GM12878 (cell line): Measurements from ENCODE around the gene ATP5PD. TPM values are rescaled to one million over a fixed set of nuclear protein-coding genes. Genes with fewer than 3 reads are reported as not detected.

Source experiments
- ATAC-seq: fragments of 200-7000 bp; cut with Tn5 transposase; 3 replicates; pipeline ENCODE4 v1.9.1; 2020; ENCODE audit warnings: mild to moderate bottlenecking, moderate library complexity
- BruUV-seq: library from RNA; stranded (reverse); fragments of 400-500 nt; replicated peaks from 2 replicates; lab custom pipeline; 2021; lab: Mats Ljungman, UMichigan
- CTCF ChIA-PET: fragments of 300-600 bp; sonication (Branson Sonifier 250); formaldehyde crosslinking; extraction: SDS; loops from one replicate; lab custom pipeline; 2021; ENCODE audit warnings: inconsistent platforms; lab: Yijun Ruan, JAX
- POLR2A ChIA-PET: fragments of 350-600 bp; formaldehyde crosslinking; extraction: SDS; loops from one replicate; lab custom pipeline; 2021; ENCODE audit warnings: inconsistent platforms; lab: Charles Lee
- RAD21 ChIA-PET: fragments of 300-600 bp; sonication (Branson Sonifier 250); formaldehyde crosslinking; loops from one replicate; lab custom pipeline; 2023; ENCODE audit warnings: antibody characterized with exemption; ENCODE audit not compliant: unreplicated experiment; lab: Charles Lee
- SMC1A ChIA-PET: fragments of 300-600 bp; sonication (Branson Sonifier 250); formaldehyde crosslinking; loops from one replicate; lab custom pipeline; 2023; ENCODE audit not compliant: unreplicated experiment, uncharacterized antibody; lab: Charles Lee
- DNase-seq: peaks from one replicate; pipeline ENCODE4 v3.0.0-alpha.2; 2011; ENCODE audit warnings: low read depth, low spot score
- FAIRE-seq: peaks from 3 replicates; lab custom pipeline; 2011; peaks lifted over from hg19 to GRCh38; lab: Jason Lieb, UNC
- H2AFZ ChIP-seq: 2 replicates; pipeline ENCODE4 v1.6.0; 2011; ENCODE audit warnings: low read depth, low read length, control low read depth; ENCODE audit not compliant: control insufficient read depth
- H3K27ac ChIP-seq: 2 replicates; pipeline ENCODE4 v1.5.1; 2011; ENCODE audit warnings: control low read depth; ENCODE audit not compliant: control insufficient read depth, insufficient read depth
- H3K27me3 ChIP-seq, 2 experiments: replicated peaks in 1 of 2; 2 replicates each; pipeline versions ENCODE4 v1.6.0 to v1.6.1; 2011; ENCODE audit warnings: low read length in 1 of 2; ENCODE audit not compliant: control insufficient read depth in 2 of 2, insufficient read depth in 2 of 2
- H3K36me3 ChIP-seq, 2 experiments: 2 replicates each; pipeline ENCODE4 v1.5.1; 2011; ENCODE audit warnings: low read length in 1 of 2; ENCODE audit not compliant: control insufficient read depth in 2 of 2, insufficient read depth in 2 of 2
- H3K4me1 ChIP-seq: 2 replicates; pipeline ENCODE4 v1.6.1; 2011; ENCODE audit warnings: mild to moderate bottlenecking, low read length, moderate library complexity, mixed read lengths; ENCODE audit not compliant: control insufficient read depth, insufficient read depth
- H3K4me2 ChIP-seq: 2 replicates; pipeline ENCODE4 v1.6.0; 2011; ENCODE audit warnings: control low read depth; ENCODE audit not compliant: control insufficient read depth, insufficient read depth
- H3K4me3 ChIP-seq: fragments of 200-600 bp; sonication (generic); 2 replicates; pipeline ENCODE4 v1.5.1; 2016
- H3K79me2 ChIP-seq: 2 replicates; pipeline ENCODE4 v1.6.0; 2011; ENCODE audit warnings: low read length; ENCODE audit not compliant: control insufficient read depth, insufficient read depth
- H3K9ac ChIP-seq: 2 replicates; pipeline ENCODE4 v1.8.0; 2011; ENCODE audit warnings: low read length, control low read depth, mixed read lengths; ENCODE audit not compliant: control insufficient read depth, insufficient read depth
- H3K9me3 ChIP-seq: replicated peaks from 3 replicates; pipeline ENCODE4 v1.5.1; 2011; ENCODE audit warnings: mild to moderate bottlenecking, low read length; ENCODE audit not compliant: control insufficient read depth, insufficient read depth
- H4K20me1 ChIP-seq: 2 replicates; pipeline ENCODE4 v1.6.0; 2011; ENCODE audit not compliant: control insufficient read depth, insufficient read depth
- ATF7 ChIP-seq: fragments of 450-650 bp; IDR thresholded peaks from 2 replicates; pipeline ENCODE4 v1.6.1; 2016; ENCODE audit warnings: low read depth, mild to moderate bottlenecking
- BRCA1 ChIP-seq: IDR thresholded peaks from 2 replicates; pipeline ENCODE4 v1.6.1; 2011; ENCODE audit warnings: low read depth, low read length, improper control_type of control experiment
- GABPA ChIP-seq: IDR thresholded peaks from 2 replicates; pipeline ENCODE4 v1.6.1; 2014; ENCODE audit warnings: antibody characterized with exemption, low read depth, mild to moderate bottlenecking, inconsistent platforms
- NFIC ChIP-seq: IDR thresholded peaks from 2 replicates; pipeline ENCODE4 v1.6.1; 2012; ENCODE audit warnings: low read depth, mild to moderate bottlenecking, inconsistent platforms, low read length, moderate library complexity
- NFYA ChIP-seq: IDR thresholded peaks from 2 replicates; pipeline ENCODE4 v1.6.1; 2011; ENCODE audit warnings: low read depth, mild to moderate bottlenecking, low read length, improper control_type of control experiment, borderline replicate concordance
- RELA ChIP-seq: fragments of 450-650 bp; IDR thresholded peaks from 2 replicates; pipeline ENCODE4 v1.8.0; 2014; ENCODE audit warnings: borderline replicate concordance; ENCODE audit not compliant: partially characterized antibody
- SIN3A ChIP-seq: IDR thresholded peaks from 2 replicates; pipeline ENCODE4 v1.6.1; 2012; ENCODE audit warnings: low read depth, low read length, improper control_type of control experiment
- TARDBP ChIP-seq: IDR thresholded peaks from 2 replicates; pipeline ENCODE4 v1.6.1; 2016; ENCODE audit warnings: borderline replicate concordance
- WGBS: methylation state at CpG from one replicate; pipeline ENCODE4 v1.1.6; 2016; ENCODE audit warnings: low lambda C conversion rate; ENCODE audit not compliant: insufficient replicate concordance, insufficient coverage; ENCODE audit errors: missing lambda C conversion rate; 5-methylcytosine and 5-hydroxymethylcytosine counted together
- in situ Hi-C: fragments of 300-500 bp; cut with MboI; formaldehyde crosslinking; loops from 9 replicates; pipeline ENCODE4 v1.14.3; 2018; ENCODE audit warnings: mixed read lengths
- intact Hi-C: fragments of 100-400 bp; cut with micrococcal nuclease; formaldehyde crosslinking; loops from one replicate; pipeline ENCODE4 v1.14.2; 2022; ENCODE audit not compliant: unreplicated experiment
- polyA plus RNA-seq, 11 experiments: library from polyadenylated mRNA; depleted of rRNA in 4 of 11; unstranded in 6 of 11; stranded (reverse) in 5 of 11; fragments of >200 nt; fragmentation: Nextera tagmentation in 4 of 11; fragmentation: Illumina TruSeq in 1 of 11; extraction: Ambion mirVana in 4 of 11; extraction: Trizol in 1 of 11; gene quantifications; 1 replicate in 1 of 11; 2 replicates in 10 of 11; pipeline versions ENCODE4 v1.2.1 to v1.2.3, GENCODE V29; 2011 to 2016; ENCODE audit warnings: inconsistent platforms in 2 of 11, missing spikeins in 2 of 11, low read depth in 1 of 11
- total RNA-seq, 4 experiments: library from RNA; depleted of rRNA in 3 of 4; stranded (reverse); fragments of >200 nt in 3 of 4; fragmentation: Illumina TruSeq in 1 of 4; extraction: Trizol in 1 of 4; gene quantifications; 2 replicates each; pipeline versions ENCODE4 v1.2.1 to v1.2.3, GENCODE V29; 2013 to 2021
- TF ChIP-seq, protein P1 (sequence below): fragments of 450-650 bp; IDR thresholded peaks from 2 replicates; pipeline ENCODE4 v1.6.1; 2017; ENCODE audit warnings: mild to moderate bottlenecking, low read depth, inconsistent platforms; ENCODE audit not compliant: poor library complexity, severe bottlenecking

Gene ATP5PD
- total and polyA plus RNA-seq, 10 of the 15 experiments (the other 5 are each of a cell fraction or from before 2014, with no cell fraction given): 172 to 772 (median 321) TPM

GRCh38 chr17:75001915-75002843, 44.6 kb downstream of the ATP5PD start:
- BruUV-seq: no TSS peak
- TF ChIP-seq NFYA: no peak
- TF ChIP-seq GABPA: no peak
- no peak for TF ChIP-seq TARDBP
- no peak for TF ChIP-seq ATF7
- TF ChIP-seq NFIC: no peak
- no peak for TF ChIP-seq RELA
- TF ChIP-seq, protein P1, sequence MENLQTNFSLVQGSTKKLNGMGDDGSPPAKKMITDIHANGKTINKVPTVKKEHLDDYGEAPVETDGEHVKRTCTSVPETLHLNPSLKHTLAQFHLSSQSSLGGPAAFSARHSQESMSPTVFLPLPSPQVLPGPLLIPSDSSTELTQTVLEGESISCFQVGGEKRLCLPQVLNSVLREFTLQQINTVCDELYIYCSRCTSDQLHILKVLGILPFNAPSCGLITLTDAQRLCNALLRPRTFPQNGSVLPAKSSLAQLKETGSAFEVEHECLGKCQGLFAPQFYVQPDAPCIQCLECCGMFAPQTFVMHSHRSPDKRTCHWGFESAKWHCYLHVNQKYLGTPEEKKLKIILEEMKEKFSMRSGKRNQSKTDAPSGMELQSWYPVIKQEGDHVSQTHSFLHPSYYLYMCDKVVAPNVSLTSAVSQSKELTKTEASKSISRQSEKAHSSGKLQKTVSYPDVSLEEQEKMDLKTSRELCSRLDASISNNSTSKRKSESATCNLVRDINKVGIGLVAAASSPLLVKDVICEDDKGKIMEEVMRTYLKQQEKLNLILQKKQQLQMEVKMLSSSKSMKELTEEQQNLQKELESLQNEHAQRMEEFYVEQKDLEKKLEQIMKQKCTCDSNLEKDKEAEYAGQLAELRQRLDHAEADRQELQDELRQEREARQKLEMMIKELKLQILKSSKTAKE: no peak
- TF ChIP-seq BRCA1: no peak
- no peak for TF ChIP-seq SIN3A
- CTCF ChIA-PET: interaction anchor here (1.2 to 3.4 kb wide), 2 partner anchors 10 to 40 kb away, joined by 4 to 11 read pairs; partner anchors contain the start of gene MRPL58
- Histone ChIP-seq H3K4me1 (no peaks in the 10 kb centered on the region), H3K79me2 (no peaks in the 10 kb centered on the region), H3K36me3 (no peaks in the 10 kb centered on the region), H3K9ac (no peak overlapping the region), H3K27ac (no peak overlapping the region), H3K4me3 (no peak overlapping the region), H3K9me3 (no peaks in the 10 kb centered on the region), H4K20me1 (no peaks in the 10 kb centered on the region), H3K4me2 (no peak overlapping the region), H2AFZ (no peak overlapping the region), H3K27me3 (no peaks in the 10 kb centered on the region)
- DNase-seq (no peak), ATAC-seq (no peak), FAIRE-seq (no peak)
- in situ Hi-C loops (no loop called here), intact Hi-C loops (no loop called here)
- SMC1A ChIA-PET: no interaction called here
- POLR2A ChIA-PET: no interaction called here
- RAD21 ChIA-PET: no interaction called here
- 37% methylated on average over 15 of the region's 15 CpGs for WGBS
